Brain microvascular endothelial cell (primary cell): ENCODE measurements around the gene SCN10A.

Experiments used
- DNase-seq: peaks from one replicate; pipeline ENCODE4 v3.0.0-alpha.2; 2020
- H3K27ac ChIP-seq: fragments of 250-450 bp; sonication (Bioruptor Pico); 2 replicates; pipeline ENCODE4 v1.5.1; 2020; ENCODE audit warnings: mild to moderate bottlenecking, moderate library complexity
- H3K27me3 ChIP-seq: fragments of 250-450 bp; sonication (Bioruptor Pico); replicated peaks from 2 replicates; pipeline ENCODE4 v1.5.1; 2020; ENCODE audit warnings: mild to moderate bottlenecking
- H3K36me3 ChIP-seq: fragments of 250-450 bp; sonication (Bioruptor Pico); replicated peaks from 2 replicates; pipeline ENCODE4 v1.5.1; 2020; ENCODE audit warnings: mild to moderate bottlenecking
- H3K4me3 ChIP-seq: 2 replicates; pipeline ENCODE4 v1.5.1; 2011; ENCODE audit warnings: low read depth, mild to moderate bottlenecking, control low read depth, low read length, moderate library complexity
- CTCF ChIP-seq: IDR thresholded peaks from 2 replicates; pipeline ENCODE4 v1.5.1; 2011; ENCODE audit warnings: low read depth, mild to moderate bottlenecking, moderate library complexity, low read length, control low read depth, inconsistent platforms; ENCODE audit errors: missing control alignments
- in situ Hi-C: cut with HindIII; loops from 2 replicates; pipeline ENCODE4 v1.10.0; 2017; ENCODE audit warnings: low sequenced_read_pairs, low pct_ligation_motif_present

Gene SCN10A

GRCh38 chr3:38725726-38726419, 90.1 kb downstream of the SCN10A start:
- DNase-seq = peak; percentile 36
- H3K4me3 ChIP-seq = no peak overlapping the region
- no peaks in the 10 kb centered on the region for H3K27me3 ChIP-seq
- no peak for TF ChIP-seq CTCF
- H3K36me3 ChIP-seq = no peaks in the 10 kb centered on the region
- in situ Hi-C loops = no loop called here
- no peak overlapping the region for H3K27ac ChIP-seq

- in situ Hi-C loops = no loop called here
- Histone ChIP-seq H3K4me3 (no peak overlapping the region), H3K36me3 (no peaks in the 10 kb centered on the region), H3K27ac (no peak overlapping the region), H3K27me3 (no peaks in the 10 kb centered on the region)
- TF ChIP-seq CTCF = no peak
- DNase-seq = no peak
Measured at GRCh38 chr3:38724392-38724736, 91.7 kb downstream of the SCN10A start.

- Histone ChIP-seq H3K4me3 (no peak overlapping the region), H3K27ac (no peak overlapping the region), H3K27me3 (no peaks in the 10 kb centered on the region), H3K36me3 (no peaks in the 10 kb centered on the region)
- in situ Hi-C loops = no loop called here
- DNase-seq = no peak
- TF ChIP-seq CTCF = no peak
Measured at GRCh38 chr3:38723569-38724391, 92.2 kb downstream of the SCN10A start.

- Histone ChIP-seq H3K4me3 (no peak overlapping the region), H3K27me3 (no peaks in the 10 kb centered on the region), H3K27ac (no peak overlapping the region), H3K36me3 (no peaks in the 10 kb centered on the region)
- no peak for TF ChIP-seq CTCF
- in situ Hi-C loops = no loop called here
- DNase-seq = peak; percentile 20
Measured at GRCh38 chr3:38722781-38723568, 93.0 kb downstream of the SCN10A start.

- no peak overlapping the region for H3K4me3 ChIP-seq
- H3K27ac ChIP-seq = no peak overlapping the region
- no peak for DNase-seq
- TF ChIP-seq CTCF = no peak
- no peaks in the 10 kb centered on the region for H3K36me3 ChIP-seq
- in situ Hi-C loops = no loop called here
- no peaks in the 10 kb centered on the region for H3K27me3 ChIP-seq
Measured at GRCh38 chr3:38721207-38721772, 94.7 kb downstream of the SCN10A start.
